Measurements from ENCODE around the gene TIMM8B. TPM values are rescaled to one million over a fixed set of nuclear protein-coding genes. Genes with fewer than 3 reads are reported as not detected.
A peak's percentile ranks its signal among the peaks of the same experiment; 100 is the strongest.

Gene TIMM8B
- total RNA-seq, 1 experiment from 2014 or later: 147 TPM

- Histone ChIP-seq H3K4me1 (no peaks in the 10 kb centered on the region), H3K9me3 (no peaks in the 10 kb centered on the region), H3K4me3 (ENCODE audit: low read depth, low read length) (peak within 1 kb of the TSS; percentile 63), H3K27me3 (replicated peaks; ENCODE audit: control insufficient read depth, insufficient read depth, low read length) (no peaks in the 10 kb centered on the region), H3K36me3 (ENCODE audit: control insufficient read depth, insufficient read depth, low read length) (peaks cover 3% of the 10 kb centered on the region; the same call in 1 of the 2 replicates)
- BruUV-seq (replicated peaks): TSS peak; percentile 41
- DNase-seq: peak; percentile 89 to 90
- peaks cover 41% of the 10 kb centered on the region for H3K36me3 Mint-ChIP-seq (ENCODE audit: insufficient read depth, unreplicated experiment)
- TF ChIP-seq CTCF (IDR thresholded peaks at IDR 0.05; ENCODE audit: insufficient read depth in 1 of 2, low read depth in 1 of 2, low read length in 1 of 2, severe bottlenecking in 1 of 2, unreplicated experiment in 1 of 2): peak in 1 of 2 experiments; percentile 13
- H3K9me3 Mint-ChIP-seq (ENCODE audit: unreplicated experiment): no peaks in the 10 kb centered on the region
- POLR2A ChIA-PET: no interaction called here
- intact Hi-C loops (cut with micrococcal nuclease; ENCODE audit: unreplicated experiment): loop anchor here (1.0 to 2.0 kb wide), 4 partner anchors 12 to 195 kb away; partner anchors contain the start of genes CFAP68, DLAT, FDXACB1 and SDHD
- peak within 1 kb of the TSS; percentile 98 for H3K27ac Mint-ChIP-seq (ENCODE audit: unreplicated experiment)
- peak within 1 kb of the TSS; percentile 86 for H3K4me3 Mint-ChIP-seq (ENCODE audit: unreplicated experiment)
- CTCF ChIA-PET: no interaction called here
- peaks cover 12% of the 10 kb centered on the region for H3K4me1 Mint-ChIP-seq (ENCODE audit: low read depth, unreplicated experiment)
- no peaks in the 10 kb centered on the region for H3K27me3 Mint-ChIP-seq (ENCODE audit: insufficient read depth, unreplicated experiment)
Measured at GRCh38 chr11:112073941-112074811, 12.4 kb downstream of the TIMM8B start, which contains the start of the genes NKAPD1 and PIH1D2. Gene NKAPD1, plus strand, starts transcription at chr11:112074299. Its CDS starts 1,276 bp downstream, at chr11:112075575. Gene PIH1D2, minus strand, starts transcription at chr11:112074017. Its CDS starts 843 bp downstream, at chr11:112073174.

GRCh38 chr11:112062923-112063322, 23.6 kb downstream of the TIMM8B start:
- Mint-ChIP-seq H3K4me1 (ENCODE audit: low read depth, unreplicated experiment) (no peaks in the 10 kb centered on the region), H3K9me3 (ENCODE audit: unreplicated experiment) (no peaks in the 10 kb centered on the region), H3K4me3 (ENCODE audit: unreplicated experiment) (no peak overlapping the region), H3K27ac (ENCODE audit: unreplicated experiment) (no peak overlapping the region), H3K36me3 (ENCODE audit: insufficient read depth, unreplicated experiment) (peaks cover 53% of the 10 kb centered on the region), H3K27me3 (ENCODE audit: insufficient read depth, unreplicated experiment) (no peaks in the 10 kb centered on the region)
- intact Hi-C loops (cut with micrococcal nuclease; ENCODE audit: unreplicated experiment): no loop called here
- Histone ChIP-seq H3K9me3 (no peaks in the 10 kb centered on the region), H3K4me1 (no peaks in the 10 kb centered on the region), H3K4me3 (ENCODE audit: low read depth, low read length) (no peak overlapping the region), H3K27me3 (replicated peaks; ENCODE audit: control insufficient read depth, insufficient read depth, low read length) (no peaks in the 10 kb centered on the region), H3K36me3 (ENCODE audit: control insufficient read depth, insufficient read depth, low read length) (peaks cover 11% of the 10 kb centered on the region)
- CTCF ChIA-PET: no interaction called here
- DNase-seq: no peak
- POLR2A ChIA-PET: no interaction called here
- BruUV-seq (replicated peaks): TSS peak; percentile 53
- TF ChIP-seq CTCF (IDR thresholded peaks at IDR 0.05; ENCODE audit: insufficient read depth in 1 of 2, low read depth in 1 of 2, low read length in 1 of 2, severe bottlenecking in 1 of 2, unreplicated experiment in 1 of 2): no peak

- no peaks in the 10 kb centered on the region for H3K27me3 ChIP-seq (replicated peaks; ENCODE audit: control insufficient read depth, insufficient read depth, low read length)
- POLR2A ChIA-PET: no interaction called here
- no peaks in the 10 kb centered on the region for H3K9me3 ChIP-seq
- H3K4me1 Mint-ChIP-seq (ENCODE audit: low read depth, unreplicated experiment): no peaks in the 10 kb centered on the region
- intact Hi-C loops (cut with micrococcal nuclease; ENCODE audit: unreplicated experiment): no loop called here
- no peak overlapping the region for H3K27ac Mint-ChIP-seq (ENCODE audit: unreplicated experiment)
- H3K4me1 ChIP-seq: no peaks in the 10 kb centered on the region
- CTCF ChIA-PET: no interaction called here
- no peaks in the 10 kb centered on the region for H3K27me3 Mint-ChIP-seq (ENCODE audit: insufficient read depth, unreplicated experiment)
- TF ChIP-seq CTCF (IDR thresholded peaks at IDR 0.05; ENCODE audit: insufficient read depth in 1 of 2, low read depth in 1 of 2, low read length in 1 of 2, severe bottlenecking in 1 of 2, unreplicated experiment in 1 of 2): no peak
- H3K36me3 ChIP-seq (ENCODE audit: control insufficient read depth, insufficient read depth, low read length): peaks cover 12% of the 10 kb centered on the region
- no peaks in the 10 kb centered on the region for H3K9me3 Mint-ChIP-seq (ENCODE audit: unreplicated experiment)
- peaks cover 94% of the 10 kb centered on the region for H3K36me3 Mint-ChIP-seq (ENCODE audit: insufficient read depth, unreplicated experiment)
- H3K4me3 Mint-ChIP-seq (ENCODE audit: unreplicated experiment): no peak overlapping the region
- no peak for DNase-seq
- no TSS peak for BruUV-seq (replicated peaks)
- no peak overlapping the region for H3K4me3 ChIP-seq (ENCODE audit: low read depth, low read length)
Measured at GRCh38 chr11:112058103-112058502, 28.5 kb downstream of the TIMM8B start.

All from Caco-2 (cell line).